Esophagus squamous epithelium (tissue), 4 donors: ENCODE measurements around the gene RARB.

Experiments used
- CTCF ChIP-seq, 6 experiments: fragments of 450-650 bp in 4 of 6; fragments of 200-600 bp in 2 of 6; sonication (generic) in 2 of 6; IDR thresholded peaks; one replicate each; pipeline ENCODE4 v1.5.1; 2016 to 2019; ENCODE audit warnings: antibody characterized with exemption in 6 of 6, mild to moderate bottlenecking in 4 of 6, moderate library complexity in 4 of 6
- POLR2A ChIP-seq, 4 donors: fragments of 450-650 bp; IDR thresholded peaks; one replicate each; pipeline ENCODE4 v1.6.1; 2017; ENCODE audit warnings: antibody characterized with exemption in 4 of 4, mild to moderate bottlenecking in 4 of 4, moderate library complexity in 3 of 4

GRCh38 chr3:25611193-25611592 lies 183.1 kb downstream of the RARB start:
- TF ChIP-seq CTCF (IDR thresholded peaks at IDR 0.05), result no peak
- no peak for TF ChIP-seq POLR2A (IDR thresholded peaks at IDR 0.05)
